A673 (cell line): ENCODE data around the gene SYTL3. TPM values are rescaled to one million over a fixed set of nuclear protein-coding genes. Genes with fewer than 3 reads are reported as not detected.

Experiments
- BruUV-seq: library from RNA; stranded (reverse); fragments of 400-500 nt; replicated peaks from 2 replicates; lab custom pipeline; 2021; lab: Mats Ljungman, UMichigan
- CTCF ChIA-PET: fragments of 300-600 bp; sonication (Branson Sonifier 250); formaldehyde crosslinking; loops from one replicate; lab custom pipeline; 2022; ENCODE audit warnings: antibody characterized with exemption; lab: Charles Lee
- POLR2A ChIA-PET: fragments of 300-600 bp; sonication (Branson Sonifier 250); formaldehyde crosslinking; loops from one replicate; lab custom pipeline; 2022; ENCODE audit warnings: antibody characterized with exemption; ENCODE audit not compliant: low non-redundant PET; lab: Charles Lee
- DNase-seq: peaks from one replicate; pipeline ENCODE4 v3.0.0-alpha.2; 2015; ENCODE audit warnings: low spot score
- H3K27ac ChIP-seq: fragments of 200-600 bp; sonication (generic); 2 replicates; pipeline ENCODE4 v1.5.1; 2016; ENCODE audit warnings: mixed run types, low read depth, mild to moderate bottlenecking, mixed read lengths, antibody characterized with exemption, low read length; ENCODE audit not compliant: poor library complexity, severe bottlenecking
- H3K27me3 ChIP-seq: fragments of 200-600 bp; sonication (generic); replicated peaks from 2 replicates; pipeline ENCODE4 v1.6.1; 2017; ENCODE audit warnings: mixed run types, low read depth, mild to moderate bottlenecking, mixed read lengths, antibody characterized with exemption, low read length; ENCODE audit not compliant: insufficient read depth, poor library complexity
- H3K36me3 ChIP-seq: fragments of 200-600 bp; sonication (generic); 2 replicates; pipeline ENCODE4 v1.6.1; 2016; ENCODE audit warnings: mixed run types, mild to moderate bottlenecking, mixed read lengths, antibody characterized with exemption, low read length; ENCODE audit not compliant: insufficient read depth, poor library complexity, severe bottlenecking
- H3K4me1 ChIP-seq: fragments of 200-600 bp; sonication (generic); 2 replicates; pipeline ENCODE4 v1.6.1; 2017; ENCODE audit warnings: mixed run types, mild to moderate bottlenecking, mixed read lengths, antibody characterized with exemption, low read length; ENCODE audit not compliant: insufficient read depth, poor library complexity, severe bottlenecking
- H3K4me3 ChIP-seq: fragments of 200-600 bp; sonication (generic); 2 replicates; pipeline ENCODE4 v1.5.1; 2016; ENCODE audit warnings: low read depth, mixed run types, mild to moderate bottlenecking, mixed read lengths, low read length; ENCODE audit not compliant: poor library complexity, severe bottlenecking
- H3K9me3 ChIP-seq: fragments of 200-600 bp; sonication (generic); 2 replicates; pipeline ENCODE4 v1.6.1; 2016; ENCODE audit warnings: mixed run types, low read depth, mild to moderate bottlenecking, mixed read lengths, antibody characterized with exemption, low read length; ENCODE audit not compliant: poor library complexity, severe bottlenecking
- EZH2 ChIP-seq: fragments of 200-600 bp; sonication (generic); IDR thresholded peaks from 2 replicates; pipeline ENCODE4 v1.6.1; 2017; ENCODE audit warnings: borderline replicate concordance, low read depth, mild to moderate bottlenecking, mixed read lengths, antibody characterized with exemption, low read length; ENCODE audit not compliant: poor library complexity, severe bottlenecking
- intact Hi-C: fragments of 100-400 bp; cut with micrococcal nuclease; formaldehyde crosslinking; loops from one replicate; pipeline ENCODE4 v1.10.0; 2022; ENCODE audit not compliant: unreplicated experiment
- total RNA-seq: library from RNA; stranded (reverse); gene quantifications from 2 replicates; pipeline ENCODE4 v1.2.3, GENCODE V29; 2021
- TF ChIP-seq, protein P1 (sequence below): fragments of 300-800, 200-600 bp; sonication (generic); conservative IDR thresholded peaks from 2 replicates; pipeline ENCODE4 v1.5.1; 2017; ENCODE audit warnings: low read depth, mild to moderate bottlenecking, antibody characterized with exemption, low read length, moderate library complexity, mixed read lengths

SYTL3 gene
- total RNA-seq, 1 experiment from 2014 or later = 0.82 TPM

DNA sequence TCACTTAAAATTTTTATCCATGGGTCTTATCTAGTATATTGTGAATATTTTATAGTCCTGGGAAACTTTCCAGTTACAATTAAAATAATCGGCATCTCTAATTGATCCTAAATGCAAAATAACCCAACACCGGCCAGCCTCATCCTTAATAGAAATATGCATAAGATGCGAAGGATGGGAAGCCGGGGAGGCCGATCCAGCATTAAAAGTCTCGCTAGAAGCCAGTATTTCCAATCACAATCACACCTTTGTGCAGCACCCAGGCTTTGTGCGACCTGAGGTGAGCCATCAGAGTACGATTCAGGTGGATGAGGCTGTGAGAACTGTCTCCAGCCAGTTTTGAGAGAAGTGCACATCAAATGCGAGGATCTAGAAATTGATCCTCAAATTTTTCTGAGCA is 104.0 kb downstream of the SYTL3 start:
- intact Hi-C loops = no loop called here
- H3K4me1 ChIP-seq = peaks cover 31% of the 10 kb centered on the region
- H3K36me3 ChIP-seq = no peaks in the 10 kb centered on the region
- no peaks in the 10 kb centered on the region for H3K9me3 ChIP-seq
- DNase-seq = no peak
- TF ChIP-seq EZH2 = no peak
- TF ChIP-seq, protein P1, sequence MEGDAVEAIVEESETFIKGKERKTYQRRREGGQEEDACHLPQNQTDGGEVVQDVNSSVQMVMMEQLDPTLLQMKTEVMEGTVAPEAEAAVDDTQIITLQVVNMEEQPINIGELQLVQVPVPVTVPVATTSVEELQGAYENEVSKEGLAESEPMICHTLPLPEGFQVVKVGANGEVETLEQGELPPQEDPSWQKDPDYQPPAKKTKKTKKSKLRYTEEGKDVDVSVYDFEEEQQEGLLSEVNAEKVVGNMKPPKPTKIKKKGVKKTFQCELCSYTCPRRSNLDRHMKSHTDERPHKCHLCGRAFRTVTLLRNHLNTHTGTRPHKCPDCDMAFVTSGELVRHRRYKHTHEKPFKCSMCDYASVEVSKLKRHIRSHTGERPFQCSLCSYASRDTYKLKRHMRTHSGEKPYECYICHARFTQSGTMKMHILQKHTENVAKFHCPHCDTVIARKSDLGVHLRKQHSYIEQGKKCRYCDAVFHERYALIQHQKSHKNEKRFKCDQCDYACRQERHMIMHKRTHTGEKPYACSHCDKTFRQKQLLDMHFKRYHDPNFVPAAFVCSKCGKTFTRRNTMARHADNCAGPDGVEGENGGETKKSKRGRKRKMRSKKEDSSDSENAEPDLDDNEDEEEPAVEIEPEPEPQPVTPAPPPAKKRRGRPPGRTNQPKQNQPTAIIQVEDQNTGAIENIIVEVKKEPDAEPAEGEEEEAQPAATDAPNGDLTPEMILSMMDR = no peak
- no TSS peak for BruUV-seq
- ChIA-PET CTCF (no interaction called here), POLR2A (no interaction called here)
- H3K27ac ChIP-seq = no peak overlapping the region
- H3K4me3 ChIP-seq = no peak overlapping the region
- H3K27me3 ChIP-seq = no peaks in the 10 kb centered on the region

DNA sequence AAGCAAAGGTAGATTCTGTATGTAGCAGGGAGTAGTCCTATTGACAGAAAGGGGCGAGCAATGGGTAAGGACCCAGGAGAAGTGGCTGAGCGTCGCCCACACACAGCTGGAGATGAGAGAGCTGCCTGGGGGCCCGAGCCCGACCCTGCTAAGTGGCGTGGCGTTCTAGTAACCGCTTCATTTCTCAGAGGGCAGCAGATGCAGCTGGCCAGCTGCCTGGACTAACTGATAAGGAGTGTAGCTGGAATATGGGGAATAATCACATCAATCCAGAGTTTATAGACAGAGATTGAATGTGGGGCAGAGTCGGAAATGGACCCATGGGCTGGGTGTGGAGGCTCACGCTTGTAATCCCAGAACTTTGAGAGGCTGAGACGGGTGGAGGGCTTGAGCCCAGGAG is 104.9 kb downstream of the SYTL3 start:
- CTCF ChIA-PET = no interaction called here
- POLR2A ChIA-PET = no interaction called here
- TF ChIP-seq EZH2 = no peak
- TF ChIP-seq, protein P1 = no peak

DNA sequence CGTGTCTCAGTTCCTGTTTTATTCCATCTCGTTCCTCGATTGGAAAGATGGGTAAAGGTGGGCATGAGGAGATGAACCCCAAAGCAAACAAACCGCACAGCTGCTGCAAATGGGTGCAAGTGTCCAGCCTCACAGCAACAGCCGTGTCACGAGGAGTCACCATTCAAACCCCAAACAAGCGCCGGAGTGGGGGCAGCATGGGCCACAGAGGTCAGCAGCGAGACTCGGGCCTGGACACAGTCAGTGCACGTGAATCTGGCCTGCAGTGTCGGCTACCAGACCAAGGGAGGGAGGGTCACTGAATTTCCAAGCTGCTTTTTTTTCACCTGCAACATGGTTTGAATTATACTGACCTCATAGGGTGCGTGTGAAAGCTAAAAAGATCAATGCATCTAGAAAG is 105.8 kb downstream of the SYTL3 start:
- intact Hi-C loops = no loop called here
- H3K9me3 ChIP-seq = no peaks in the 10 kb centered on the region
- DNase-seq = no peak
- no peak overlapping the region for H3K27ac ChIP-seq
- ChIA-PET CTCF (no interaction called here), POLR2A (no interaction called here)
- no peaks in the 10 kb centered on the region for H3K27me3 ChIP-seq
- H3K36me3 ChIP-seq = no peaks in the 10 kb centered on the region
- TF ChIP-seq EZH2 = no peak
- TF ChIP-seq, protein P1 = no peak
- BruUV-seq = no TSS peak
- H3K4me3 ChIP-seq = no peak overlapping the region
- H3K4me1 ChIP-seq = peaks cover 31% of the 10 kb centered on the region

More for the DNA sequence above, 104.9 kb downstream of the SYTL3 start:
- H3K4me1 ChIP-seq = peaks cover 31% of the 10 kb centered on the region
- no peak for DNase-seq
- BruUV-seq = no TSS peak
- intact Hi-C loops = no loop called here
- H3K27me3 ChIP-seq = no peaks in the 10 kb centered on the region
- H3K36me3 ChIP-seq = no peaks in the 10 kb centered on the region
- no peak overlapping the region for H3K27ac ChIP-seq
- H3K4me3 ChIP-seq = no peak overlapping the region
- H3K9me3 ChIP-seq = no peaks in the 10 kb centered on the region
